ENCODE measurements around the gene NOTCH4.
"Not testable (repeated sequence)": the region's sequence is repeated elsewhere in the genome, so short reads cannot be mapped to it uniquely, and the experiment has no call there.

Gene NOTCH4

DNA sequence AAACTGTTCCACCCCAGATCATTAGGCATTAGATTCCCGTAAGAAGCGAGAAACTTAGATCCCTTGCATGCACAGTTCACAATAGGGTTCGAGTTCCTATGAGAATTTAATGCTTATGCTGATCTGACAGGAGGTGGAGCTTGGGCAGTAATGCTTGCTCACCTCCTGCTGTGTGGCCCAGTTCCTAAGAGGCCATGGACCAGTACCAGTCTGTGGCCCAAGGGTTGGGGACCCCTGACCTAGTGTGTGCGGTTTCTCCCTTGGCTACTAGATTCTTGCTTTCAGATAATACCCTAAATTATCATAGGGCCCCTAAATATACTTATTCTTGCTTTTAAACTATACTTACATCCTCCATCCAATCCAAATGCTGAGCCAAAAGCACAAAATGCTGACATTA is 29.5 kb downstream of the NOTCH4 start:
- DNase-seq (ENCODE audit: low spot score) = no peak

DNA sequence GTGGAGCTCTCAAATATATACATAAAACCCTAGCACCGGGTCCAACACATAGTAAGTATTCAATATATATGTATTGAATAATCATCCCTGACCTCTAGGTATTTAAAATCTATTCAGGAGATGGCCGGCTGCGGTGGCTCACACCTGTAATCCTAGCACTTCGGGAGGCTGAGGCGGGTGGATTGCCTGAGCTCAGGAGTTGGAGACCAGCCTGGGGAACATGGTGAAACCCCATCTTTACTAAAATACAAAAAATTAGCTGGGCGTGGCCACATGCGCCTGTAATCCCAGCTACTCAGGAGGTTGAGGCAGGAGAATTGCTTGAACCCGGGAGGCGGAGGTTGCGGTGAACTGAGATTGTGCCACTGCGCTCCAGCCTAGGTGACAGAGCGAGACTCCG is 30.8 kb downstream of the NOTCH4 start:
- not testable (repeated sequence) for DNase-seq (ENCODE audit: low spot score)

GRCh38 chr6:32192608-32193039 is 31.2 kb downstream of the NOTCH4 start, which contains the start of gene GPSM3:
TSS of gene GPSM3 (minus strand) at chr6:32192643. CDS start at chr6:32192513, 130 bp downstream.
- peak; percentile 55 for DNase-seq (ENCODE audit: low spot score)

DNA sequence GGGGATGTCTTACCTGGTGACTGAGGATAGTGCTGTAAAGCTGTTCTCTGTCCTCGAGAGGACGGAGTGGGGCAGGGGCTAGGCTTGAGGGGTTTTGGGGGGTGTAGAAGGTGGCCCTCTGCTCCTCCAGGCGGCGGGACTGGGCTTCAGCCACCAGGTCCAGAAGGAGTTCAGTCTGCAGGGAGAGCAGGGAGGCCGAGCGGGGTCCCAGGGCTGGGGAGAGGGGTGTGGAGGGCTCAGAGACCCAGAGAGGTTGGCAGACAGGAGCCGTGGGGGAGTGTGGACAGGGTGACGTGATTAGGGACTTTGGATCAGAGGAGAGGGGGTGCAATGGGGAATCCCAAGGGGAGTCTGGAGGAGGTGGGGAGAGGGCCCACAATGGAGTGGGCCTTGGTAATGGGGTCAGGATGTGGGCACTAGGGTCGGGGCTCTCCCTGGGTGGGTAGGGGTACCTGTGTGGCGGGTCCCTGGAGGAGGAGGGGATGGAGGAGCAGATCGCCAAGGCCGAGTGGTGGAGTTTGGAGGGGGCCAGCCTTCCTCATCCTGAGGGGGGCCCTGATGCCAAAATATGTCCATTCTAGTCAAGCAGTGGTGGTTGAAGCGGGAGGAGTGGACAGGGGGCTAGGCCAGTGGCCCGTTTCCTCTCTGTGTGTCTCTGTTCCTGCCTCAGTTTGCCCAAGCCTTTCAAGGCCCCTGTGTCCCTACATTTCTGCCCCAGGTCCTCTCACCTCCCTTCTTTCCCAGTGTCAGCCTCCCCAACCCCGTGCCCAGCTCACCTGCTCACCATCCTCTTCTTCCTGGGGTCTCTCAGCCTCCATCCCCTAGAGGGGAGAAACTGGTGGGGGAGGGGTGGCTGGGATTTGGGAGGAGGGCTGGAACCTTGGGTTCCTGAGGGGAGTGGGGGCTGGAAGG is 31.9 kb downstream of the NOTCH4 start:
- DNase-seq (ENCODE audit: low spot score) = no peak

DNA sequence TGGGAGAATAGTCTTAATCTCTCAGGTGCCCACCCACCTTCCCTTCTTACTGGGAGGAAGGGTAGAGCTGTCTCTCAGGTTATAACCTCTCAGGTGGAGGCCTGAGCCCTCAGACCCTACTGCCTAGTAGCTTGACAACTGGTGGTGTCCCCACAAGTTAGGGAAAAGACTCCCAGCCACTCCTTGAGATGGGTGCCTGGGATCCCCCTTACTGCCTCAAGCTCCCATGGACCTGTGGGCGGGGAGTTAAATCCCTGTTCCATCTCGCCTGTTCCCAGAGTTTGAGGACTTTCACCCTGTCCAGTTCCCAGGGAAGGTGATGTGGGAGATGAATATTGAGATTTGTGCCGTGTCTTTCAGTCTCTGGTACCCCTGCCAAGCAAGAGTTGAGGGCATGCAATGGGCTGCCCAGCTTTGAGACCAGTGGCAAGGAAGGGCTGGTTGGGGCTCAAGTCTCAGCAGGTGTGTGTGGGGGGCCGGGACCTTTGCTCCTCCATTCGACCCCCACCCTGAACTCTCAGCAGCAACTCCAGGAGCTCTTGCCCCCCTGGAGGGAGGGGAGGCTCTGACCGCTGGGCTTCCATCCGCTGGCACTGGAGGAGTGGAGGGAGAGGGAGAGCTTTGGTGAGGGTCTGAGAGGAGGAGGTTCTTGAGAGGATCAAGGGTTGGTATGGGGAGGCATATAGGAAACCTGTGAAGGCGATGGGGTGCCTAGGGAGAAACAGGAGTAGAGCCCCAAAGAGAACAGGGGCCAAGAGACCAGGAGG is 32.8 kb downstream of the NOTCH4 start:
- no peak for DNase-seq (ENCODE audit: low spot score)

GRCh38 chr6:32190054-32190851 is 33.6 kb downstream of the NOTCH4 start, which contains the start of gene PBX2:
TSS of gene PBX2 (minus strand) at chr6:32190202. CDS start at chr6:32189915, 287 bp downstream.
- DNase-seq (ENCODE audit: low spot score) = peak; percentile 84

- no peak for DNase-seq (ENCODE audit: low spot score)
These were observed 34.2 kb downstream of the NOTCH4 start for GRCh38 chr6:32189742-32190053.

GRCh38 chr6:32189069-32189741 is 34.7 kb downstream of the NOTCH4 start:
- DNase-seq (ENCODE audit: low spot score) = no peak

GRCh38 chr6:32188381-32189068 is 35.3 kb downstream of the NOTCH4 start:
- DNase-seq (ENCODE audit: low spot score) = no peak

GRCh38 chr6:32187725-32188380 is 36.0 kb downstream of the NOTCH4 start:
- DNase-seq (ENCODE audit: low spot score) = not testable (repeated sequence)

DNA sequence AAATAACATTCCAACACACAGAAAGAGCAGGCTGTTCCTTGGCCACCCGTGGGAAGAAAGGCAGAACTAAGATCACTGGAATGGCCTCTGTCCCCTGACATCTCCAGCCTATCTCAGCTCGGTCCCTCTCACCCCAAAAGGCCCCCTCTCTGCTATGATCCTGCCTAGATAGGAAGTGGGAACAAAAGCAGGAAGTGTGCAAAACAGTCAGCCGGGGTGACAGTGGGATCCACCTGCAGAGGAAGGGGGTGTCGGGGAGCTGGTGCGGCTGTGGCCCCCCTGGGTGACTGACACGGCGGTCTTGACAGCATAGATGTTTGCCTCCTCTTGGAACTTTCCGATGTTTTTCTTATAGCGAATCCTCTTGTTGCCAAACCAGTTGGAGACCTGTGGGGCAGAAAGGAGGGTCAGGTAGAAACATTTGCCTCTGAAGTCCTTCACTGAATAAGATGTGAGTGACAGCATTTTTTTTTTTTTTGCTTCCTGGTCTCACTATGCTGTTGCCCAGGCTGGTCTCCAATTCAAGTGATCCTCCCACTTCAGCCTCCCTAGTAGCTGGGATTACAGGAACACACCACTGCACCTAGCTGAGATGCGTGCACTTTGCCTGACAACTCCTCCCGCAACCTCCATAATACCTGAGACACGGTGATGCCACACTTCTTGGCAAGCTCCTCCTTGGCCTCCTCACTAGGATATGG is 36.7 kb downstream of the NOTCH4 start:
- DNase-seq (ENCODE audit: low spot score) = no peak

DNA sequence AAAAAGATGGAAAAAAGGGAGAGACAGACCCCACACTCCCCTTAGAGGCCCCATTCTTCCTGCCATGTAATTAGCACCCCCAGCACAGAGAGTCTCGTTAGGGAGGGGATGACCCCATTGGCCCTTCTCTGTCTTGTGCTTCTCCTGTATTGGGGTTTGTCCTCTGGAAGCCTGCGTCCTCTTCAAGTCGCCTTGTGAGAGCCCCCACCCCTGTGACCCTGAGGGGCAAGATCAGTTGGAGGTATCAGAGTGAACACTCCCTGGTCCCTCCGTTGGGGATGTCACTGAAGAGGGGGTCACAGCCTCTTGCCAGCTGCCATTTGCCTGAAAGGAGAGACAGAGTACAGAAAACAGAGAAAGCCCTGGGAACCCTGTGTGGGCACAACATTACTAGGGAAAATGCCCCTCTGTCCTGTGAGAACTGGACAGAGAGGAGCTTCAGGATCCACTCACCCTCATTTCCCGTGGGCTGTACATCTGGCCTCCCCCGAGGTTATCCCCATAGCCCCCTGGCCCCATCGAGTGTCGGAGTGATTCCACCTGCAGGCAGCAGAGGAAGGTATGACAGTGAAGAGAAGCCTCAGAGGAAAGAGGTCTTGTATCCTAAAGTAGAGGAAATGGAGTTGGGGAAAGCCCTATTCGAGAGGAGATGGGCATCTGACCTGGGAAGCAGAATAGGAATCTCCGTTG is 37.6 kb downstream of the NOTCH4 start:
- not testable (repeated sequence) for DNase-seq (ENCODE audit: low spot score)

GRCh38 chr6:32185681-32186131 is 38.2 kb downstream of the NOTCH4 start:
- peak; percentile 67 for DNase-seq (ENCODE audit: low spot score)

GRCh38 chr6:32184084-32184640 is 39.7 kb downstream of the NOTCH4 start, which contains the start of gene AGER:
TSS of gene AGER (minus strand) at chr6:32184253. CDS start at chr6:32184222, 31 bp downstream.
- DNase-seq (ENCODE audit: low spot score) = no peak

DNA sequence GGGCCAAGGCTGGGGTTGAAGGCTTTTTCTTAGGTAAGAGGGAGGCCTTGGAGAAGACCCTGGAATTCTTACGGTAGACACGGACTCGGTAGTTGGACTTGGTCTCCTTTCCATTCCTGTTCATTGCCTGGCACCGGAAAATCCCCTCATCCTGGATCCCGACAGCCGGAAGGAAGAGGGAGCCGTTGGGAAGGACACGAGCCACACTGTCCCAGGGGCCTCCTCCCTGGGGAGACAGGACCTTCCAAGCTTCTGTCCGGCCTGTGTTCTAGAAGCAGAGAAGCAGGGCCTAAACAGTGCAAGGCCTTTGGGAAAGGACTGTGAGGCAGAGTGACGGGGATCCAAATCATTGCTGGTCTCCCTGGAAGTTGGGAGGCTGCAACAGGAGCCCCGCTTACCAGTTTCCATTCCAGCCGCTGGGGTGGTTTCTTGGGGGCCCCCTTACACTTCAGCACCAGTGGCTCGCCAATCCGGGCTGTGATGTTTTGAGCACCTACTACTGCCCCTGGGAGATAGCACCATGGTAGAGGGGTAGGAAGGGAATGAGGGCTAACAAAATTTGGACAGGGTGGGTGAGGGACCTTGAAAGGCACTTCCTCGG is 40.3 kb downstream of the NOTCH4 start:
- no peak for DNase-seq (ENCODE audit: low spot score)

DNA sequence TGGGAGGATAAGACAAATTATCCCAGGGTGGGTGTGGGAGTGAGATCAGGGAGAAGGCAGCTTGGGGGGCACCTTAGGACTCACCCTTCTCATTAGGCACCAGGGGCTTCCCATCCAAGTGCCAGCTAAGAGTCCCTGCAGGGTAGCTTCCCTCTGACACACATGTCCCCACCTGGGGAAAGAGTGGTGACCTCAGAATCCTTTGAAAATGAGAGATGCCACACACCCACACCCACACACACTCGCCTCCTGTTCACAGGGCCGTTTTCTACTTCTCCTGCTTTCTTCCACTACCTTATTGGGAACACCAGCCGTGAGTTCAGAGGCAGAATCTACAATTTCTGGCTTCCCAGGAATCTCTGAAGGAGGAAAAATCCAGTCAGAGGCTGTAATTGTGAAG is 40.8 kb downstream of the NOTCH4 start:
- no peak for DNase-seq (ENCODE audit: low spot score)

GRCh38 chr6:32182555-32182981 is 41.3 kb downstream of the NOTCH4 start:
- DNase-seq (ENCODE audit: low spot score) = no peak

- no peak for DNase-seq (ENCODE audit: low spot score)
These were observed 41.8 kb downstream of the NOTCH4 start for GRCh38 chr6:32181915-32182529.
